Stomach (tissue), 4 donors: ENCODE results near the gene JMJD1C.

Experiments
- POLR2A ChIP-seq, 4 donors: fragments of 450-650 bp; IDR thresholded peaks; one replicate each; pipeline ENCODE4 v1.6.1; 2016; ENCODE audit warnings: antibody characterized with exemption in 4 of 4, control low read depth in 2 of 4, mild to moderate bottlenecking in 1 of 4, moderate library complexity in 1 of 4
- POLR2AphosphoS5 ChIP-seq, 3 donors: sonication (generic); formaldehyde crosslinking; IDR thresholded peaks; one replicate each; pipeline ENCODE4 v1.6.1; 2016; ENCODE audit warnings: antibody characterized with exemption in 3 of 3
- TF ChIP-seq, protein P1 (sequence below), 7 experiments: fragments of 450-650 bp in 4 of 7; fragments of 200-600 bp in 3 of 7; sonication (generic) in 3 of 7; IDR thresholded peaks; one replicate each; pipeline ENCODE4 v1.5.1; 2016 to 2019; ENCODE audit warnings: antibody characterized with exemption in 7 of 7, control low read depth in 2 of 7, mild to moderate bottlenecking in 1 of 7

DNA sequence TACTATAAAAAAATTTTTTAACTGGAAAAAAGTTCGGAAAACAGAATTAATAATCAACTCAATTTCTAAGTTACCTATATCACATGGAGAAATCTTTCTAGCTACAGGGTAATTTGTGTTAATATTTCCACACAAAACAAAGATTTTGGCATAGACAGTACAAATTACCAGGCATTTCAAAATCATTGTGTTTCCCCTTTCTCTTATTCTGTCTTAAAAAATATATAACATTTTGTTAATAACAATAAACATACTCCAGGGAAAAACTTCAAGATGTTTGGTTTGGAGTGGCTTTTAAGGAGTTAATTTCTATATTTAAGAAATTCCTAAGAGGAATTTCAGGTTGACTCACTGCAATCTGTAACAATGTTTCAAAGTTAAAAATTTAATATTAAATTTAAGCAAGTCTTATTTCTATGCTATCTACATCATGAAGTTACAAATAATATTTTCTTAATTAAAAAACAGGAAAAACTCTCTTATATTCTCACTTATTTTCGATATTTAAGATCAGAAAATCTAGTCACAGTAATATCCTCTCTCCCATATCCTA lies 200.0 kb downstream of the JMJD1C start:
- TF ChIP-seq, protein P1, sequence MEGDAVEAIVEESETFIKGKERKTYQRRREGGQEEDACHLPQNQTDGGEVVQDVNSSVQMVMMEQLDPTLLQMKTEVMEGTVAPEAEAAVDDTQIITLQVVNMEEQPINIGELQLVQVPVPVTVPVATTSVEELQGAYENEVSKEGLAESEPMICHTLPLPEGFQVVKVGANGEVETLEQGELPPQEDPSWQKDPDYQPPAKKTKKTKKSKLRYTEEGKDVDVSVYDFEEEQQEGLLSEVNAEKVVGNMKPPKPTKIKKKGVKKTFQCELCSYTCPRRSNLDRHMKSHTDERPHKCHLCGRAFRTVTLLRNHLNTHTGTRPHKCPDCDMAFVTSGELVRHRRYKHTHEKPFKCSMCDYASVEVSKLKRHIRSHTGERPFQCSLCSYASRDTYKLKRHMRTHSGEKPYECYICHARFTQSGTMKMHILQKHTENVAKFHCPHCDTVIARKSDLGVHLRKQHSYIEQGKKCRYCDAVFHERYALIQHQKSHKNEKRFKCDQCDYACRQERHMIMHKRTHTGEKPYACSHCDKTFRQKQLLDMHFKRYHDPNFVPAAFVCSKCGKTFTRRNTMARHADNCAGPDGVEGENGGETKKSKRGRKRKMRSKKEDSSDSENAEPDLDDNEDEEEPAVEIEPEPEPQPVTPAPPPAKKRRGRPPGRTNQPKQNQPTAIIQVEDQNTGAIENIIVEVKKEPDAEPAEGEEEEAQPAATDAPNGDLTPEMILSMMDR (IDR thresholded peaks at IDR 0.05), result no peak
- TF ChIP-seq POLR2A (IDR thresholded peaks at IDR 0.05), result no peak
- no peak for TF ChIP-seq POLR2AphosphoS5 (IDR thresholded peaks at IDR 0.05)
